Stimulated activated CD8-positive, alpha-beta memory T cell treated with anti-CD3 and anti-CD28 coated beads, Interleukin-2, amount 100 ng/mL, for 48 hours (primary cell): ENCODE data around the gene PTPRE.

Experiments used
- DNase-seq, 2 donors: peaks; one replicate each; pipeline ENCODE4 v3.0.0-alpha.2; 2020; ENCODE audit warnings: low read depth in 2 of 2

Gene PTPRE

GRCh38 chr10:127999297-128000129 is 92.6 kb downstream of the PTPRE start:
- DNase-seq, result no peak

DNA sequence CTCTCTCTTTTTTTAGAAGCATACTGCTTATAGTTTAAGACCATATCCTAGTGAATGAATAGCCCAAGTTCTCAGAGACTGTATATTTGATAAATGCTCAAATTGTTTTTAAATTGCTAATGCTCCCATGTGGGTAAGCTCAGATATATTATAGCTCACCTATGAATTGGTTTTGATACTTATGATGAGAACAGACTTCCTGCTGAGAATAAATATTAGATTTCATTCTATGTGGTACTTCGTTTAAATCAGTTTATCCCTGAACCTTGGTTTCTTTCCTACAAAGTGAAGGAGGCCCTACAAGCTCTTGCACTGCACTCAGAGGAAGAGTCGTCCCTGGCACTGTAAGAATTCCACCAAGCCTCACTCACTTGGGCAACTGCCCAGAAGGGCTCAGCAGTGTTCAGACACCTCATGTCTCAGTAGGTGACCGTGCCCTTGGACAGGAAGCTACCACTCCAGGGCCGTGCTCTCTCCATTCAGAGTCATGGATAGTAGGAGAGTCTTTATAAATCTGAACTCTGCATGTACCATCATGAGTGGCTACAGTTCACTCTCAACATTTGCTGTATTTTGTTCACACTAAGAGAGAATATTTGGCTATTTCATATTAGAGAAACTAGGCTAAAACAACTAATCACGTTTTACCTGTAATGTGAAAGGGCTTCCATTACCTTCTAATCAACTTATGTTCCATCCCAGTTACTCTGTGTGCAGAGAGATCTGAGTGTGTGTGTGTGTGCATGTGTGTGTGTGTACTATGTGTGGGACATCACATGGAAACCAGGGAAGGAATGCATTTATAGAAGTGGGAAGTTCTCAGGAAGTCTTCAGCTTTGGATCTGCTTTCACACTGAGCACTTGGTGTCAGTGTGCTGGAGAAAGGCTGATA is 93.8 kb downstream of the PTPRE start:
- DNase-seq, result no peak

GRCh38 chr10:128001363-128001745 is 94.5 kb downstream of the PTPRE start:
- no peak for DNase-seq

DNA sequence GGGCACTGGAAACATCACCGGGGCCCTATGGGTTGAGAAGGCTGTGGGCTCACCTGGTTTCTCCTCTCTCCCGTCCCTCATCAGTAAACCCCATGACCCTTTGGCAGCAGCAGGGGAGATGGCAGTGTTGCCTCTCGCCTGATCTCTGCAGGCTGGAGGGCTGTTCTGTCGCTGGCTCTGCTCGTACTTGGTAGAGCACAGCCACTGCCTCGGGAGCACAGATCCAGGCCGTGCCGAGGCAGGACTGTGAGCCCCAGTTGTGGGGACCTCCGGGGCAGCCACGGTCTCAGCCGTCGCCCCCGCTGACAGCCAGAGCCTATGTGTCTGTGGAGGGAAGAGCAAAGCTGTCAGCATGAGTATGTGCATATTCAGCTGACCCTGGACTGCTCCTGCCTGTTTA is 94.9 kb downstream of the PTPRE start:
- no peak for DNase-seq

DNA sequence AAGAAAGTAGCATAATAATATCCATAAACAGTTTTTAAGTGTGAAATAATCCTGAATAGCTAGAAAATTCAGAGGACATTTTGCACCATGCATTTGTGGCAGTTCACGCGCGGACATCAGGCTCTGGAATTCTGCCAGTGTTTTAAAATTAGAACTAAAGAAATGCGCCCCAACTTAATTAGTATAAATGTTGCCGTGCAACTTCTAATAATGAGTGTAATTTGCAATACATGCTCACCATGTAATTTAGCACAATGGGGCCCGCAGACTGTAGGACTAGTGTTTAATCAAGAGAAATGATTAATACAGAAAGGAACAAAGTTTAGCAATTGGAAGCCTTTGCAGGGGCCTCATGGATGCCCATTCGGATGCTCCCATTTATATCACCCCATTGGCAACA is 96.6 kb downstream of the PTPRE start:
- DNase-seq, result no peak

DNA sequence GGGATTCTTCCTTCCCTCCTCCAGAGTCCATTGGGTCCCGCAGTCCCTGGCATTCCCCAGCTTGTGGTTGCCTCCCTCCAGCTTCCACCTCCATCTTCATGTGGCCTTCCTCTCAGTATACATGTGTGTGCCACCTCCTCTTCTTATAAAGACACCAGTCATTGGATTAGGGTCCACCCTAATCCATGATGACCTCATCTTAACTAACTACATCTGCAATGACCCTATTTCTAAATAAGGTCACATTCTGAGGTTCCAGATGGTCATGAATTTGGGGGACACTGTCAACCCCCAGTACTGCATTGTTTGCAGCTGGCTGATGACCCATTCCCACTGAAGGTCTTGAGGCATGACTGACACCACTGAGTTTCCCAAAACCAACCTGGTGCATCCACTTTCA is 99.0 kb downstream of the PTPRE start:
- no peak for DNase-seq

DNA sequence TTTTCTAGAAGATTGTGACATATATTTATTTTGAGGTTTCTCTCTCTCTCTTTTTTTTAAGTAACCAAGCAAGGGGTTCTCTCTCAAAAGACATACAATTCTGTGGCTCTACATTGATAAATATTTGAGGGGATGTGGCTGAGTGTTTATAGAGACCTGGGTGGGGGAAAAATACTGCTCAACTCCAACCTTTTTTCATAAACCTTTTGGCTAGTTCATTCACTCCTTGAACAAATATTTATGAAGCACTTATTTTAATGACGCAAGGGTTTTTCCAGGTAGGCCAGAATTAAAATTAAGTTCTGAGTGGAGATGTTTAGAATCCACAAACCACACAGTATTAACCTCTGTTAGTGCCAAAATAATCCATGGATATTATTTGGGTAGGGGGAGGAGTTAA is 100.2 kb downstream of the PTPRE start:
- no peak for DNase-seq

DNA sequence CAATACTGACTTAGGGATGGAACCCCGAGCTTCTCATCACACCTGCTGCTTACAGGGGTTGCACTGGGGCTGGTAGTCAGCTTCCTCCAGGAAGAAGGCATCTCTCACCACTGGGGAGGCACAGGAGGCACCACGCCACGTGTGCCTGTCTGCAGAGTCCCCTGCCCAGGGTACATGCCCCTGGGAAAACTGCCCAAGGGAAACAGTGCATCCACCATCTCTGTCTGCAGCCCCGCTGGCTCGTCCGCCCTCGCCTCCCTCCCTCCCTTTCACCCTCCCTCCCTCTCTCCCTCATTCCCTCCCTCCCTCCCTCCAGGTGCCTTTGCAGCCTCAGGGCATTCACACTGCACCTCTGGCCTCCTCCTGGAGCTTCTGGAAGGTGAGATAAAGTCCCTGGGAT is 101.1 kb downstream of the PTPRE start:
- DNase-seq, result no peak

- no peak for DNase-seq
Observed at GRCh38 chr10:128008521-128009250, 101.8 kb downstream of the PTPRE start.

DNA sequence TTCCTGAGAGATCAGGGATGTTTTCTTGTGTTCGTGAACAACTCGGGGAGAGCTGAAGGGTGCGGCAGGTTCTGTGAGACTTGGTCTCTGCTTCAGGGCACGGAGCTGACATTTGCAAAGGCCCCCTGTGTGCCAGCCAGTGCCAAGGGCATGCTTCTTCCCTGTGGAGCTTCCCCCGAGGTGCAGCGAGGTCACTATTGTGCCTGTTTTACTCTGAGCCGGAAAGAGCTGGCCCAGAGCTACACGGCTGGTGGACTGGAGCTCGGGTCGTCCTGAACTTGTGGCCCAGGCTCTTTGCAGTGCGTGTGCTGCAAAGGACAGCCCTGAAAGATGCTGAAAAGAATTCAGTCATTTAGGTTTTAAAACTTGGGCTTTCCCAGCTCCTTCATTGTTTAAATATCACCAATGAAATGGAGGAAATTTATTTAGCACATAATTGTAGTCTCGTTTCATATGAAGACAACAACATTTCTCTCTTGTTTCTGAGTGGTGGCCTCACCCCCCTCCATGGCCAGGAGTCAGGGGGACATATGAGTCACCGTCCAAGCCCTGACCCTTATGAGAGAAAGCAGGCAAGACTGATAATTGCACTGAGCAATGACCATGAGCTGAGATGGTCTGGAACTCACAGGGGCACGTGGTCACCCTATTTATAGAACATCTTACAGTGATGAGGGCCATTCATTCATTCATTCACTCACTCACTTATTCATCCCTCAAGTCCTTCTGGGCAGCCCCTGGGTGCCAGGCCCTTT is 102.6 kb downstream of the PTPRE start:
- DNase-seq, result no peak

- DNase-seq, result peak; percentile 73 to 82
Observed at GRCh38 chr10:128011059-128011979, 104.4 kb downstream of the PTPRE start.

DNA sequence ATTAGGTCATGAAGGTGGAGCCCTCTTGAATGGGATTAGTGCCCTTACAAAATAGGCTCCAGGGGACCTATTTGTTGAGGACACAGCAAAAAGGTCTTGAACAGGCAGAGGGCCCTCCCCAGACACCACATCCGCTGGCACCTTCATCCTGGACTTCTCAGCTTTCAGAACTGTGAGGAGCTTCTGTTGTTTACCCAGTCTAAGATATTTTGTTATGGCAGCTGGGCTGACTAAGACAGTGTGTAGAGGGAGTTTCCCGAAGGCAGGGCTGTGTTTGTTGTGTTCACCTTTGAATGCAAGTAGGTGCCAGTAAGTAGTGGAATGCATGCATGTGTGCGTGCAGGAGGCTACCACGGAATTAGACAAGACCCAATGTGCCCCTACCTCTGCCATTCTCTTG is 106.7 kb downstream of the PTPRE start:
- no peak for DNase-seq

GRCh38 chr10:128014236-128014635 is 107.3 kb downstream of the PTPRE start:
- no peak for DNase-seq

- no peak for DNase-seq
Observed at GRCh38 chr10:128016423-128017060, 109.6 kb downstream of the PTPRE start.

- no peak for DNase-seq
Observed at GRCh38 chr10:128017822-128018221, 110.9 kb downstream of the PTPRE start.

DNA sequence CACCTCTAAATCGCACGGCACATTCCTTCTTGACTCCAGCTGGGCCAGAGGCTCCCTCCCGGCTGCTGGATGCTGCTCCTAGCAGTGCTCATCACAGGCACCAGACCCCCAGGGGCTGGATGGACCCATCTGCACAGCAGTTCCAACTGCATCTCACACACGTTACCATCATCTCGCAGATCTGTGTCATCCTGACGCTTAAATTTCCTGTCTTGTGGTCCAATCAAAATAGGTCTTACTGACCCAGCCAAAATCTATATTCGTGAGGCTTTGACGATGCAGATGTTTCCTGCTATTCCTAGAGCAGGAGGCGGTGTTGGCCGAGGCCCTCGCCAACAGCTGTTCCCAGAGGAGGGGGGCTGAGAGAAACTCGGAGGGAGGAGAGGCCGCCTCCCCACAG is 111.3 kb downstream of the PTPRE start:
- DNase-seq, result no peak

GRCh38 chr10:128018691-128019090 is 111.8 kb downstream of the PTPRE start:
- DNase-seq, result no peak

GRCh38 chr10:128022261-128023196 is 115.6 kb downstream of the PTPRE start:
- DNase-seq, result no peak

DNA sequence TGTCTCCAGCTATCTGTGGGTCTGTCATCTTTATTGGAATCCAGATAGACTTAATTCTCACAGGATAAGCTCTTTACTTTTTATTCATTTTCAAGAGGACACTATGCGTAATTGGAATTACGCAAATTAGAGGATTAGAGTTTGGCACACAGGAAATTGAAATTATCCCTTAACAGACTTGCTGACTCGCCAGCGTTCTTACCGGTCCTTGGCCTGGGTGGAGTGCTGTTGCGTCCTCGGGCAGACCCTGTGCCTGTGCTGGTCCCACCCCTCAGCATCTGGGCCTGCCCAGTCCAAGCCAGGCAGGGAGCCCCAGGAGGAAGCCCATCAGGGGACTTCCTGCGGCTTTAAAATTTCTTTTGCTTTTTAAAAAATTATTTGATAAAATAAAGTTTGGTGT is 117.5 kb downstream of the PTPRE start:
- DNase-seq, result no peak
